K562 (cell line): ENCODE results near the gene SCN8A.

Source experiments
- FOS ChIP-seq: IDR thresholded peaks from 3 replicates; pipeline ENCODE4 v1.6.1; 2011; ENCODE audit not compliant: insufficient read length; ENCODE audit errors: extremely low read depth
- FOXK1 ChIP-seq: sonication (generic); formaldehyde crosslinking; IDR thresholded peaks from 2 replicates; pipeline ENCODE4 v1.8.0; 2022; ENCODE audit warnings: missing genetic modification reagents, mild to moderate bottlenecking, borderline replicate concordance
- NR2C2 ChIP-seq, 2 experiments: fragments of 200-800 bp in 1 of 2; sonication (Bioruptor generic) in 1 of 2; sonication (generic) in 1 of 2; formaldehyde crosslinking in 1 of 2; IDR thresholded peaks; 2 replicates each; pipeline versions ENCODE4 v1.6.1 to v1.8.0; 2016 to 2022; ENCODE audit warnings: mild to moderate bottlenecking in 1 of 2, missing compliant biosample characterization in 1 of 2, missing genetic modification characterization in 1 of 2, missing genetic modification reagents in 1 of 2
- RBBP5 ChIP-seq: fragments of 200-600 bp; sonication (generic); IDR thresholded peaks from 2 replicates; pipeline ENCODE4 v1.6.1; 2012; ENCODE audit warnings: borderline replicate concordance, mild to moderate bottlenecking, low read length, control low read depth, inconsistent platforms; ENCODE audit not compliant: insufficient read depth, poor library complexity, severe bottlenecking
- RBM39 ChIP-seq: fragments of 200-400 bp; formaldehyde crosslinking; optimal IDR thresholded peaks from 2 replicates; pipeline ENCODE3; 2018; ENCODE audit warnings: low read depth, low read length
- RCOR1 ChIP-seq, 2 experiments: IDR thresholded peaks; 2 replicates each; pipeline ENCODE4 v1.6.1; 2012; ENCODE audit warnings: low read depth in 2 of 2, low read length in 2 of 2, borderline replicate concordance in 1 of 2, improper control_type of control experiment in 1 of 2
- STAT5B ChIP-seq: fragments of 250-450 bp; sonication (Bioruptor Pico); IDR thresholded peaks from 2 replicates; pipeline ENCODE4 v1.8.0; 2021; ENCODE audit warnings: mild to moderate bottlenecking, inconsistent platforms
- TCF7 ChIP-seq: sonication (generic); IDR thresholded peaks from 2 replicates; pipeline ENCODE4 v1.6.1; 2016; ENCODE audit warnings: antibody characterized with exemption, borderline replicate concordance
- TF ChIP-seq, protein P1 (sequence below): IDR thresholded peaks from 3 replicates; pipeline ENCODE4 v1.6.1; 2011; ENCODE audit warnings: borderline replicate concordance, mild to moderate bottlenecking; ENCODE audit not compliant: insufficient read length, insufficient read depth

DNA sequence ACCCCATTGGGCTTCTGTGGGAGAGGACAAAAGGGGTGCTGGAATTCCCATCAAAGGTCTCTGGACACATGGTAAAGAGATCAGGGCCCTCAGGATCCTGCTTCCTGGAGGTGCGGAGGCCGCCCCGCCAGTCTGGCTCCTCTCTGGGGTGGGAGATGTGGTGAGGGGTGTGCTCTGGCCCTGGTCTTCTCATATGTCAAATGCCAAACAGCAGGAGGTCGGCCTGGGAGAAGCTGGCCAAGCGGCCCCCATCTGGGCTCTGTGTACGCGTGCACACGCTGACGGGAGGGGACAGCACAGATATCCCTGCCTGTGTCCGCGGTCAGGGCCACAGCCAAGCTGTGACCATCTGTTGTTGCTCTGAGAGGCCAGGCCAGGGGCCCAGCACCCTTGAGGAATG is 243.4 kb downstream of the SCN8A start:
- TF ChIP-seq RBM39 (no peak), TCF7 (no peak), RBBP5 (no peak), FOXK1 (CRISPR knock-in tag) (no peak), RCOR1 (IDR thresholded peaks at IDR 0.05; ENCODE audit: borderline replicate concordance in 1 of 2, low read depth in 2 of 2, low read length in 2 of 2) (no peak), FOS (no peak), NR2C2 (CRISPR knock-in tag; IDR thresholded peaks at IDR 0.05) (no peak), NR2C2 (tag; IDR thresholded peaks at IDR 0.05) (no peak), STAT5B (CRISPR knock-in tag) (no peak)
- TF ChIP-seq, protein P1, sequence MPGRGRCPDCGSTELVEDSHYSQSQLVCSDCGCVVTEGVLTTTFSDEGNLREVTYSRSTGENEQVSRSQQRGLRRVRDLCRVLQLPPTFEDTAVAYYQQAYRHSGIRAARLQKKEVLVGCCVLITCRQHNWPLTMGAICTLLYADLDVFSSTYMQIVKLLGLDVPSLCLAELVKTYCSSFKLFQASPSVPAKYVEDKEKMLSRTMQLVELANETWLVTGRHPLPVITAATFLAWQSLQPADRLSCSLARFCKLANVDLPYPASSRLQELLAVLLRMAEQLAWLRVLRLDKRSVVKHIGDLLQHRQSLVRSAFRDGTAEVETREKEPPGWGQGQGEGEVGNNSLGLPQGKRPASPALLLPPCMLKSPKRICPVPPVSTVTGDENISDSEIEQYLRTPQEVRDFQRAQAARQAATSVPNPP, result no peak
